Measurements from ENCODE around the gene HPS1.
A peak's percentile ranks its signal among the peaks of the same experiment; 100 is the strongest.

Gene HPS1

GRCh38 chr10:98431016-98431415 is 15.7 kb downstream of the HPS1 start:
- DNase-seq = no peak

- DNase-seq = no peak
These were observed 16.3 kb downstream of the HPS1 start for GRCh38 chr10:98430427-98430826.

GRCh38 chr10:98429320-98430072 is 17.2 kb downstream of the HPS1 start:
- DNase-seq = no peak

- DNase-seq = no peak
These were observed 19.7 kb downstream of the HPS1 start for GRCh38 chr10:98427011-98427515.

GRCh38 chr10:98425511-98426352 is 21.0 kb downstream of the HPS1 start:
- DNase-seq = no peak

GRCh38 chr10:98424295-98425254 is 22.2 kb downstream of the HPS1 start:
- no peak for DNase-seq

- no peak for DNase-seq
These were observed 23.0 kb downstream of the HPS1 start for GRCh38 chr10:98423691-98424120.

- no peak for DNase-seq
These were observed 24.6 kb downstream of the HPS1 start for GRCh38 chr10:98422182-98422581.

GRCh38 chr10:98420786-98421185 is 25.9 kb downstream of the HPS1 start:
- DNase-seq = no peak

GRCh38 chr10:98419469-98420261 is 27.1 kb downstream of the HPS1 start:
- no peak for DNase-seq

GRCh38 chr10:98418665-98419468 is 27.9 kb downstream of the HPS1 start:
- no peak for DNase-seq

GRCh38 chr10:98417973-98418664 is 28.6 kb downstream of the HPS1 start:
- no peak for DNase-seq

GRCh38 chr10:98417481-98417959 is 29.2 kb downstream of the HPS1 start:
- no peak for DNase-seq

GRCh38 chr10:98416606-98417388 is 29.9 kb downstream of the HPS1 start:
- DNase-seq = no peak

- DNase-seq = no peak
These were observed 31.0 kb downstream of the HPS1 start for GRCh38 chr10:98415731-98416119.

- peak; percentile 5 for DNase-seq
These were observed 31.6 kb downstream of the HPS1 start, which contains the start of gene PYROXD2 for GRCh38 chr10:98414932-98415730. Gene PYROXD2, minus strand, starts transcription at chr10:98415182. Its CDS starts 47 bp downstream, at chr10:98415135.

GRCh38 chr10:98414578-98414931 is 32.2 kb downstream of the HPS1 start:
- DNase-seq = no peak

- DNase-seq = no peak
These were observed 35.0 kb downstream of the HPS1 start for GRCh38 chr10:98411768-98412167.
